Upper lobe of left lung (tissue), 6 donors: ENCODE results near the gene KCNG2. TPM values are rescaled to one million over a fixed set of nuclear protein-coding genes. Genes with fewer than 3 reads are reported as not detected.

Experiments
- ATAC-seq, 2 donors: fragments of 200-7000 bp; cut with Tn5 transposase; one replicate each; pipeline ENCODE4 v1.9.1; 2022; ENCODE audit warnings: mild to moderate bottlenecking in 2 of 2, moderate library complexity in 2 of 2; ENCODE audit not compliant: low FRiP score in 2 of 2
- DNase-seq, 2 donors: peaks; one replicate each; pipeline ENCODE4 v3.0.0-alpha.2; 2019 to 2020
- H3K27ac ChIP-seq, 4 donors: fragments of 200-600 bp; sonication (generic); one replicate each; pipeline ENCODE4 v1.5.1; 2016 to 2019
- H3K27me3 ChIP-seq, 4 donors: fragments of 200-600 bp; sonication (generic); one replicate each; pipeline ENCODE4 v1.5.1; 2017 to 2019
- H3K36me3 ChIP-seq, 4 donors: fragments of 200-600 bp; sonication (generic); one replicate each; pipeline ENCODE4 v1.5.1; 2016 to 2019
- H3K4me1 ChIP-seq, 4 donors: fragments of 200-600 bp; sonication (generic); one replicate each; pipeline ENCODE4 v1.5.1; 2018 to 2019
- H3K4me3 ChIP-seq, 4 donors: fragments of 200-600 bp; sonication (generic); one replicate each; pipeline ENCODE4 v1.5.1; 2017 to 2019; ENCODE audit warnings: mild to moderate bottlenecking in 2 of 4, moderate library complexity in 1 of 4
- H3K9me3 ChIP-seq, 4 donors: fragments of 200-600 bp; sonication (generic); one replicate each; pipeline ENCODE4 v1.5.1; 2018 to 2019
- CTCF ChIP-seq, 6 experiments: fragments of 450-650 bp in 4 of 6; fragments of 200-600 bp in 2 of 6; sonication (generic) in 2 of 6; IDR thresholded peaks; one replicate each; pipeline ENCODE4 v1.5.1; 2016 to 2019; ENCODE audit warnings: antibody characterized with exemption in 6 of 6
- EP300 ChIP-seq, 4 donors: sonication (generic); formaldehyde crosslinking; IDR thresholded peaks; one replicate each; pipeline ENCODE4 v1.5.1; 2017; ENCODE audit warnings: antibody characterized with exemption in 4 of 4, control low read depth in 2 of 4
- POLR2A ChIP-seq, 4 donors: fragments of 450-650 bp; IDR thresholded peaks; one replicate each; pipeline ENCODE4 v1.5.1; 2016 to 2017; ENCODE audit warnings: antibody characterized with exemption in 4 of 4, mild to moderate bottlenecking in 2 of 4
- POLR2AphosphoS5 ChIP-seq, 2 donors: sonication (generic); formaldehyde crosslinking; IDR thresholded peaks; one replicate each; pipeline ENCODE4 v1.5.1; 2017; ENCODE audit warnings: antibody characterized with exemption in 2 of 2
- WGBS, 2 donors: methylation state at CpG; one replicate each; pipeline ENCODE4 v1.1.5; 2017 to 2018; 5-methylcytosine and 5-hydroxymethylcytosine counted together
- total RNA-seq, 6 donors: library from RNA; depleted of rRNA in 4 of 6; stranded (reverse); fragments of >200 nt in 4 of 6; gene quantifications; one replicate each; pipeline versions ENCODE4 v1.1.0 to v1.2.1, GENCODE V29; 2016 to 2021
- donor health status: DM: no; HTN: no; CAD: no; lungs with moderate emphysema.
- donor health status: DM: no; HTN: yes; CAD: no; lungs with severe emphysema.

The KCNG2 gene
- total RNA-seq, 6 donors from 2014 or later: 0.49 to 1.1 (median 0.73) TPM; not detected in 2

- Histone ChIP-seq H3K4me1 (no peaks in the 10 kb centered on the region), H3K4me3 (no peak overlapping the region), H3K27ac (no peak overlapping the region), H3K9me3 (no peaks in the 10 kb centered on the region), H3K27me3 (no peaks in the 10 kb centered on the region), H3K36me3 (no peaks in the 10 kb centered on the region)
- 78 to 82% methylated on average over 11 to 22 of the region's 24 CpGs for WGBS, 2 donors
- DNase-seq: no peak
- ATAC-seq: no peak
- TF ChIP-seq POLR2A (IDR thresholded peaks at IDR 0.05) (no peak), CTCF (IDR thresholded peaks at IDR 0.05) (no peak), EP300 (IDR thresholded peaks at IDR 0.05) (no peak), POLR2AphosphoS5 (IDR thresholded peaks at IDR 0.05) (no peak)
Measured at GRCh38 chr18:79874553-79875530, 77.1 kb downstream of the KCNG2 start.

- Histone ChIP-seq H3K4me1 (no peaks in the 10 kb centered on the region), H3K27ac (no peak overlapping the region), H3K36me3 (no peaks in the 10 kb centered on the region), H3K9me3 (no peaks in the 10 kb centered on the region), H3K4me3 (no peak overlapping the region), H3K27me3 (no peaks in the 10 kb centered on the region)
- DNase-seq (no peak), ATAC-seq (no peak)
- 87% methylated on average over 6 to 15 of the region's 15 CpGs for WGBS, 2 donors
- TF ChIP-seq CTCF (IDR thresholded peaks at IDR 0.05) (no peak), EP300 (IDR thresholded peaks at IDR 0.05) (no peak), POLR2AphosphoS5 (IDR thresholded peaks at IDR 0.05) (no peak), POLR2A (IDR thresholded peaks at IDR 0.05) (no peak)
Measured at GRCh38 chr18:79875531-79875919, 77.8 kb downstream of the KCNG2 start.

- Histone ChIP-seq H3K36me3 (no peaks in the 10 kb centered on the region), H3K4me3 (no peak overlapping the region), H3K27ac (no peak overlapping the region), H3K27me3 (no peaks in the 10 kb centered on the region), H3K9me3 (no peaks in the 10 kb centered on the region), H3K4me1 (no peaks in the 10 kb centered on the region)
- DNase-seq (peak in 1 of 2 donors; percentile 73), ATAC-seq (no peak)
- 87 to 97% methylated on average over 6 to 23 of the region's 23 CpGs for WGBS, 2 donors
- no peak for TF ChIP-seq CTCF (IDR thresholded peaks at IDR 0.05)
- no peak for TF ChIP-seq POLR2AphosphoS5 (IDR thresholded peaks at IDR 0.05)
Measured at GRCh38 chr18:79875931-79876461, 78.3 kb downstream of the KCNG2 start.

GRCh38 chr18:79876497-79876896 lies 78.8 kb downstream of the KCNG2 start:
- no peak for ATAC-seq
- Histone ChIP-seq H3K4me1 (no peaks in the 10 kb centered on the region), H3K27ac (no peak overlapping the region), H3K9me3 (no peaks in the 10 kb centered on the region), H3K4me3 (no peak overlapping the region), H3K27me3 (no peaks in the 10 kb centered on the region), H3K36me3 (no peaks in the 10 kb centered on the region)
- 83 to 85% methylated on average over 1 to 16 of the region's 16 CpGs for WGBS, 2 donors
- TF ChIP-seq POLR2A (IDR thresholded peaks at IDR 0.05) (no peak), CTCF (IDR thresholded peaks at IDR 0.05) (no peak), POLR2AphosphoS5 (IDR thresholded peaks at IDR 0.05) (no peak), EP300 (IDR thresholded peaks at IDR 0.05) (no peak)
- peak in 1 of 2 donors; percentile 78 for DNase-seq
